ENCODE data around the gene RAPGEF2.
"Not testable (repeated sequence)": the region's sequence is repeated elsewhere in the genome, so short reads cannot be mapped to it uniquely, and the experiment has no call there.

The RAPGEF2 gene

DNA sequence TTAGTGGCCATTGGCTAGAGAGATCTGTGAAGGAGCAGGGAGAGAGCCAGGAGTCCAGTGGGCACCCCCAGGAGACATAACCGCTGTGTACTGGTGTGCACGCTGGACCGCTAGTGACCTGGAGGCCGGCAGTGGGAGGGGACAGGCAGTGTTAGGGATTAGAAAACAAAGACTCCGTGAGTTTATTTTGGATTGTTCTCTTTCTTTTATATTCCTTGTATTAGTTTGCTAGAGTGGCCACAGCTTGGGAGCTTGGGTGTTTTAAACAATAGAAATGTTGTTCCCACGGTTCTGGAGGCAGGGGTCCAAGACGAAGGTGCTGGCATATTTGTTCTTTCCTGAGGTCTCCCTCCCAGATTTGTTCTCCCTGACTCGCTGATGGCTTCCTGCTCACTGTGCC, 266.4 kb downstream of the RAPGEF2 start:
- Histone ChIP-seq H3K36me3 (ENCODE audit: insufficient read depth, insufficient read length, low read length) (no peaks in the 10 kb centered on the region), H3K9me3 (ENCODE audit: insufficient read depth, low read length) (0 out of 2 replicates have a peak, but pooled peaks cover 8% of the 10 kb centered on the region), H3K4me3 (ENCODE audit: insufficient read length, low read depth) (no peak overlapping the region), H3K27me3 (ENCODE audit: insufficient read depth, insufficient read length) (no peaks in the 10 kb centered on the region), H3K4me1 (ENCODE audit: insufficient read depth, insufficient read length) (no peaks in the 10 kb centered on the region), H3K9ac (ENCODE audit: insufficient read length, low read depth) (no peak overlapping the region)
- DNase-seq (ENCODE audit: low read depth, low spot score): no peak
- TF ChIP-seq SUZ12 (IDR thresholded peaks at IDR 0.05; ENCODE audit: extremely low read depth, insufficient read depth, insufficient read length) (no peak), YY1 (IDR thresholded peaks at IDR 0.05; ENCODE audit: insufficient read depth, insufficient read length) (no peak), ZNF274 (IDR thresholded peaks at IDR 0.05; ENCODE audit: low read depth, low read length) (no peak)

DNA sequence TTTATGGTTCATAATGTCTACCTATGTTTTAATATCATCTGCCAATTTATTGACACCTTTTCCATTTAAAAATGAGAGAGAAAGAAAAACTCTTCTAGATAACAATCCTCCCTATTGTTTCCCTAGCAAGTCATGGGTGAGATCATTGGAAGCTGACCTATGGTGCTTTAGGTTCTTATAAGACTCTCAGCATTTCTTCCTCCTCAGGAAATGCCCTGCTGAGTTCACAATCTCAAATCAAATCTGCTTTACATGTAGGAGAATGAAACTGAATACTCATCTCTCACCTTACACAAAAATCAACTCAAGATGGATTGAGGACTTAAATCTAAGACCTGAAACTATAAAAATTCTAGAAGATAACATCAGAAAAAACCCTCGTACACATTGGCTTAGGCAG, 267.4 kb downstream of the RAPGEF2 start:
- 0 out of 2 replicates have a peak, but pooled peaks cover 8% of the 10 kb centered on the region for H3K9me3 ChIP-seq (ENCODE audit: insufficient read depth, low read length)
- H3K27me3 ChIP-seq (ENCODE audit: insufficient read depth, insufficient read length): no peaks in the 10 kb centered on the region
- DNase-seq (ENCODE audit: low read depth, low spot score): no peak
- no peaks in the 10 kb centered on the region for H3K4me1 ChIP-seq (ENCODE audit: insufficient read depth, insufficient read length)
- no peaks in the 10 kb centered on the region for H3K36me3 ChIP-seq (ENCODE audit: insufficient read depth, insufficient read length, low read length)
- H3K9ac ChIP-seq (ENCODE audit: insufficient read length, low read depth): no peak overlapping the region
- TF ChIP-seq SUZ12 (IDR thresholded peaks at IDR 0.05; ENCODE audit: extremely low read depth, insufficient read depth, insufficient read length) (no peak), YY1 (IDR thresholded peaks at IDR 0.05; ENCODE audit: insufficient read depth, insufficient read length) (no peak), ZNF274 (IDR thresholded peaks at IDR 0.05; ENCODE audit: low read depth, low read length) (no peak)
- no peak overlapping the region for H3K4me3 ChIP-seq (ENCODE audit: insufficient read length, low read depth)

DNA sequence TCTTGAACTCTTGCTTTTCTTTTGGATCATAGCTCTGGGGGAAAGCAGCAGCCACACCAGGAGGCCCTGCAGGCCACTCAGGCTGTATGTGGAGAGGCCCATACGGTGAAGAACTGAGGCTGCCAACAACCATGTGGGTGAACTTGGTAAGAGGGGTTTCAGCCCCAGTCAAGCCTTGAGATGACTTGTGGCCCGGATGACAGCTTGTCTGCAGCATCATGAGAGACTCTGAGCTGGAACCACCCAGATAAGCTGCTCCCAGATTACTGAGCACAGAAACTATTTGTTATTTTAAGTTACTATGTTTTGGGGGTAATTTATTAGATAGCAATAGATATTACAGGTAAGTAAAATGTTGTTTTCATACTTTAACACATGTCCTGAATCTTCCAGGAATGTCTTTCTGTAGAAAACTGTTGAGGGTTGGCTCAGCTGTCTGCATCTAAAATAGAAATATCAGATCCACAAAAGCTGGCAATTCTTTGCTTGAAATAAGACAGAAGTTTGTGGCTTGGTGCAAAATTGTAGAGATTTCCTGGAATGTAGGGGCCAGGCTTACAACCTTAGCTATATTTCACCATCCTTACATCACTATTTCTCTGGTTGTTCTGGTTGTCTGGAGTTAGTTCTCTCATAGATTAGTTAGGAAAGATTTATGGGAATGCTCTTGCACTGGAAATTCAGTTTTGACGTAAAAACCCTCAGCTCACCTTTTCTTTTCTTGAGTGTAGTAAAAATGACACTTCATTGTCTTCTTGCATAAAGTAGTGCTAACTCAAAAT, 272.1 kb downstream of the RAPGEF2 start:
- H3K9me3 ChIP-seq (ENCODE audit: insufficient read depth, low read length): no peaks in the 10 kb centered on the region
- H3K36me3 ChIP-seq (ENCODE audit: insufficient read depth, insufficient read length, low read length): no peaks in the 10 kb centered on the region
- H3K27me3 ChIP-seq (ENCODE audit: insufficient read depth, insufficient read length): no peaks in the 10 kb centered on the region
- no peaks in the 10 kb centered on the region for H3K4me1 ChIP-seq (ENCODE audit: insufficient read depth, insufficient read length)
- TF ChIP-seq YY1 (IDR thresholded peaks at IDR 0.05; ENCODE audit: insufficient read depth, insufficient read length) (no peak), SUZ12 (IDR thresholded peaks at IDR 0.05; ENCODE audit: extremely low read depth, insufficient read depth, insufficient read length) (no peak), ZNF274 (IDR thresholded peaks at IDR 0.05; ENCODE audit: low read depth, low read length) (no peak)
- DNase-seq (ENCODE audit: low read depth, low spot score): no peak
- H3K9ac ChIP-seq (ENCODE audit: insufficient read length, low read depth): no peak overlapping the region
- H3K4me3 ChIP-seq (ENCODE audit: insufficient read length, low read depth): no peak overlapping the region

DNA sequence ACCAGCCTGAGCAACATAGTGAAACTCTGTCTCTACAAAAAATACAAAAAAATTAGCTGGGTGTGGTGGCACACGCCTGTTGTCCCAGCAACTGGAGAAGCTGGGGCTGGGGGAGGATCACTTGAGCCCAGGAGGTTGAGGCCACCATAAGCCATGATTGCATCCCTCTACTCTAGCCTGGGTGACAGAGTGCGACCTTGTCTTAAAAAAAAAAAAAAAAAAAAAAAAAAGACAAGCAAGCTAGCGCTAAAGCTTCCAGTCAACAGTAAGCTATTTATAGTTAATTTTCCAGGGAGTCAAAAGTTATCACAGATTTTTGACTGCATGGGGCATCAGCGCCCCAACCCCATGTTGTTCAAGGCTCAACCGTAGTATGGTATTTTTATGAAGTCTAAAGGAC, 273.4 kb downstream of the RAPGEF2 start:
- no peaks in the 10 kb centered on the region for H3K4me1 ChIP-seq (ENCODE audit: insufficient read depth, insufficient read length)
- no peak overlapping the region for H3K4me3 ChIP-seq (ENCODE audit: insufficient read length, low read depth)
- peaks cover 8% of the 10 kb centered on the region for H3K27me3 ChIP-seq (ENCODE audit: insufficient read depth, insufficient read length)
- no peak for TF ChIP-seq SUZ12 (IDR thresholded peaks at IDR 0.05; ENCODE audit: extremely low read depth, insufficient read depth, insufficient read length)
- TF ChIP-seq ZNF274 (IDR thresholded peaks at IDR 0.05; ENCODE audit: low read depth, low read length): no peak
- no peak for TF ChIP-seq YY1 (IDR thresholded peaks at IDR 0.05; ENCODE audit: insufficient read depth, insufficient read length)
- no peak for DNase-seq (ENCODE audit: low read depth, low spot score)
- H3K9me3 ChIP-seq (ENCODE audit: insufficient read depth, low read length): no peaks in the 10 kb centered on the region
- H3K9ac ChIP-seq (ENCODE audit: insufficient read length, low read depth): no peak overlapping the region
- H3K36me3 ChIP-seq (ENCODE audit: insufficient read depth, insufficient read length, low read length): no peaks in the 10 kb centered on the region

DNA sequence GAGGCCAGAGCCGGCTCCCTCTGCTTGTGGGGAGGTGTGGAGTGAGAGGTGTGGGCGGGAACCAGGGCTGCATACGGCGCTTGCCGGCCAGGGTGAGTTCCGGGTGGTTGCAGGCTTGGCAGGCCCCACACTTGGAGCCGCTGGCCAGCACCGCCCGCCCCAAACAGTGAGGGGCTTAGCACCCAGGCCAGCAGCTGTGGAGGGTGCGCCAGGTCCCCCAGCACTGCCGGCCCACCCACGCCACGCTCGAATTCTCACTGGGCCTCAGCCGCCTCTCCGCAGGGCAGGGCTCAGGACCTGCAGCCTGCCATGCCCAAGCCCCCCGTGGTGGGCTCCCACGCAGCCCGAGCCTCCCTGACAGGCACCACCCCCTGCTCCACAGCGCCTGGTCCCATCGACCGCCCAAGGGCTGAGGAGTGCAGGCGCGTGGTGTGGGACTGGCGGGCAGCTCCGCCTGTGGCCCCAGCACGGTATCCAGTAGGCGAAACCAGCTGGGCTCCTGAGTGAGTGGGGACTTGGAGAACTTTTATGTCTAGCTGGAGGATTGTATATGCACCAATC, 275.3 kb downstream of the RAPGEF2 start:
- H3K9ac ChIP-seq (ENCODE audit: insufficient read length, low read depth): no peak overlapping the region
- no peak for DNase-seq (ENCODE audit: low read depth, low spot score)
- no peaks in the 10 kb centered on the region for H3K9me3 ChIP-seq (ENCODE audit: insufficient read depth, low read length)
- H3K4me1 ChIP-seq (ENCODE audit: insufficient read depth, insufficient read length): no peaks in the 10 kb centered on the region
- no peak overlapping the region for H3K4me3 ChIP-seq (ENCODE audit: insufficient read length, low read depth)
- TF ChIP-seq SUZ12 (IDR thresholded peaks at IDR 0.05; ENCODE audit: extremely low read depth, insufficient read depth, insufficient read length): no peak
- no peaks in the 10 kb centered on the region for H3K36me3 ChIP-seq (ENCODE audit: insufficient read depth, insufficient read length, low read length)
- peaks cover 17% of the 10 kb centered on the region for H3K27me3 ChIP-seq (ENCODE audit: insufficient read depth, insufficient read length)

DNA sequence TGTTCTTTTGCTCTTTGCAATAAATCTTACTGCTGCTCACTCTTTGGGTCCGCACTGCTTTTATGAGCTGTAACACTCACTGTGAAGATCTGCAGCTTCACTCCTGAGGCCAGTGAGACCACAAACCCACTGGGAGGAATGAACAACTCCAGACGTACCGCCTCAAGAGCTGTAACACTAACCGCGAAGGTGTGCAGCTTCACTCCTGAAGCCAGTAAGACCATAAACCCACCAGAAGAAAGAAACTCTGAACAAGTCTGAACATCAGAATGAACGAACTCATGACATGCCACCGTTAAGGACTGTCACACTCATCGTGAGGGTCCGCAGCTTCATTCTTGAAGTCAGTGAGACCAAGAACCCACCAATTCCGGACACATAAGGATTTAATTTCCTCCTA, 276.2 kb downstream of the RAPGEF2 start:
- not testable (repeated sequence) for DNase-seq (ENCODE audit: low read depth, low spot score); H3K36me3 ChIP-seq (ENCODE audit: insufficient read depth, insufficient read length, low read length); H3K9me3 ChIP-seq (ENCODE audit: insufficient read depth, low read length); H3K4me1 ChIP-seq (ENCODE audit: insufficient read depth, insufficient read length); H3K9ac ChIP-seq (ENCODE audit: insufficient read length, low read depth); H3K4me3 ChIP-seq (ENCODE audit: insufficient read length, low read depth)
- H3K27me3 ChIP-seq (ENCODE audit: insufficient read depth, insufficient read length): peaks cover 17% of the 10 kb centered on the region

DNA sequence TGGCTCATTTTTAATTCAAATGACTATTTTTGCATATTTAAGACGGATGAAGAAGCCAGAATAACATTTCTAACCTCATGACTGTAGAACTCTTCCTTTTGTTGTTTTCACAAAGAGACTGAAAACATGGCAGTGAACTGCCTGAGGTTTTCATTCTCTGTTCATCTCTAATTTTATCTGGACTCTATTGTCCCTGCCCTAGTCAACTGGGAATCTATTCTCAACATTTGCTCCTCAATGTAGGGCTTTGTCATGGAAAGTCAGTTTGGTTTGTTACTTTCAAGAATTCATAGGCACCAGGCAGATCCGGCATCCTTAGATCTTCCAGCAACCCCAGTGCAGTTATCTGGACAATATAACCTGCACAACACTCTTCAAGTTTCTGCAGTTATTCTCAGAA, 277.0 kb downstream of the RAPGEF2 start:
- H3K9me3 ChIP-seq (ENCODE audit: insufficient read depth, low read length): no peaks in the 10 kb centered on the region
- DNase-seq (ENCODE audit: low read depth, low spot score): no peak
- H3K9ac ChIP-seq (ENCODE audit: insufficient read length, low read depth): no peak overlapping the region
- no peaks in the 10 kb centered on the region for H3K4me1 ChIP-seq (ENCODE audit: insufficient read depth, insufficient read length)
- H3K36me3 ChIP-seq (ENCODE audit: insufficient read depth, insufficient read length, low read length): no peaks in the 10 kb centered on the region
- H3K4me3 ChIP-seq (ENCODE audit: insufficient read length, low read depth): no peak overlapping the region
- TF ChIP-seq YY1 (IDR thresholded peaks at IDR 0.05; ENCODE audit: insufficient read depth, insufficient read length): no peak
- TF ChIP-seq SUZ12 (IDR thresholded peaks at IDR 0.05; ENCODE audit: extremely low read depth, insufficient read depth, insufficient read length): no peak
- TF ChIP-seq ZNF274 (IDR thresholded peaks at IDR 0.05; ENCODE audit: low read depth, low read length): no peak
- H3K27me3 ChIP-seq (ENCODE audit: insufficient read depth, insufficient read length): peaks cover 17% of the 10 kb centered on the region
